Raji (cell line): ENCODE measurements around the gene ENPP3.

Source experiments
- POLR2A ChIP-seq: IDR thresholded peaks from 2 replicates; pipeline ENCODE4 v1.6.1; 2011; ENCODE audit warnings: low read depth, low read length, control low read depth; ENCODE audit not compliant: insufficient read depth

The ENPP3 gene

GRCh38 chr6:131784561-131784960, 147.5 kb downstream of the ENPP3 start:
- TF ChIP-seq POLR2A: no peak

GRCh38 chr6:131787079-131787478, 150.0 kb downstream of the ENPP3 start:
- TF ChIP-seq POLR2A: no peak

- TF ChIP-seq POLR2A: no peak
Observed at GRCh38 chr6:131787766-131788712, 150.9 kb downstream of the ENPP3 start.

GRCh38 chr6:131789219-131789618, 152.1 kb downstream of the ENPP3 start:
- TF ChIP-seq POLR2A: no peak

- TF ChIP-seq POLR2A: no peak
Observed at GRCh38 chr6:131791476-131791875, 154.4 kb downstream of the ENPP3 start.

GRCh38 chr6:131792091-131792496, 155.0 kb downstream of the ENPP3 start:
- no peak for TF ChIP-seq POLR2A

GRCh38 chr6:131795366-131795765, 158.3 kb downstream of the ENPP3 start:
- TF ChIP-seq POLR2A: no peak
